ENCODE results near the gene AR.

Gene AR

DNA sequence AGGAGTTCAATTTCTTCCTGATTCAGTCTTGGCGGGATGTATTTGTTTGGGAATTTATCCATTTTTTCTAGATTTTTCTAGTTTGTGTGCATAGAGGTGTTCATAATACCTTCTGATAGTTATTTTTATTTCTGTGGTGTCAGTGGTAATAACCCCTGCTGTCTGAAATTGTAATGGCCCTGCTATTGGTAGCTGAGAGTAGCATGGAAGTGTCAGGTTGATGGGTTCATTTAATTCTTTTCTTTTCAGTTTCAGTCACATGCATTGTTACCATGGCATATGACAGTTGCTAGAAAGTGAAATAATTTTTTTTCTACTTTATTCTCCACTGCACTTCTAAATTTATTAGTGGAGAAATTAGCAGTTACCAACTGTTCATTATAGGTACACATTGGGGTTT is 20.7 kb downstream of the AR start:
- Histone ChIP-seq H3K36me3 (ENCODE audit: control insufficient read depth in 1 of 2, insufficient read depth in 2 of 2, low read length in 2 of 2) (no peaks in the 10 kb centered on the region), H3K27me3 (ENCODE audit: control insufficient read depth in 1 of 2, insufficient read depth in 2 of 2, low read length in 2 of 2) (no peaks in the 10 kb centered on the region), H3K4me3 (ENCODE audit: low read depth in 1 of 2, low read length in 2 of 2) (no peak overlapping the region), H3K27ac (ENCODE audit: low read depth, low read length) (no peak overlapping the region), H3K4me1 (ENCODE audit: control insufficient read depth in 1 of 2, insufficient read depth in 2 of 2, low read length in 2 of 2) (no peaks in the 10 kb centered on the region), H3K9ac (ENCODE audit: low read depth in 1 of 2, low read length in 2 of 2) (no peak overlapping the region), H3K9me3 (ENCODE audit: control insufficient read depth in 1 of 2, low read length in 2 of 2) (no peaks in the 10 kb centered on the region)

GRCh38 chrX:67568769-67569168 is 24.9 kb downstream of the AR start:
- H3K36me3 ChIP-seq (ENCODE audit: control insufficient read depth in 1 of 2, insufficient read depth in 2 of 2, low read length in 2 of 2) = no peaks in the 10 kb centered on the region
- H3K4me3 ChIP-seq (ENCODE audit: low read depth in 1 of 2, low read length in 2 of 2) = no peak overlapping the region
- H3K27me3 ChIP-seq (ENCODE audit: control insufficient read depth in 1 of 2, insufficient read depth in 2 of 2, low read length in 2 of 2) = no peaks in the 10 kb centered on the region
- no peak overlapping the region for H3K9ac ChIP-seq (ENCODE audit: low read depth in 1 of 2, low read length in 2 of 2)
- H3K4me1 ChIP-seq (ENCODE audit: control insufficient read depth in 1 of 2, insufficient read depth in 2 of 2, low read length in 2 of 2) = no peaks in the 10 kb centered on the region
- H3K9me3 ChIP-seq (ENCODE audit: control insufficient read depth in 1 of 2, low read length in 2 of 2) = no peaks in the 10 kb centered on the region
- no peak overlapping the region for H3K27ac ChIP-seq (ENCODE audit: low read depth, low read length)

DNA sequence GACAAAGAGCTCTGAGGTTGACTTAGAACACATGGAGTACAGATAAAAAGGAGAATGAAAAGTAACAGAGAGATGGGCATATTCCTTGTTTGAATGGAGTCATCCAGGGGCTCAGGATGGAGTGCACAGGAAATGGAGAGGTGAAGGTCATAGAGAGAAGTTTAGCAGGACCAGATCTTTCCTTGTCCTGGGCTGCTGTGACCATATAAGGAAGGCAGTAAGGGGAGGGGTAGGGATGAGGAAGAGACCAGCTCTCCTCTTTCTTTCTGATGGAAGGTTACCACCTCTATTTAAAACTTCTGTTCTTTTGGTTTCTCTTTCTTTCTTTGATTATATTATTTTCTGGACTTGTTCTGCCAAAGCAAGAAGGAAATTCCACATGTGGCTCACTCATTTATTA is 27.0 kb downstream of the AR start:
- Histone ChIP-seq H3K4me1 (ENCODE audit: control insufficient read depth in 1 of 2, insufficient read depth in 2 of 2, low read length in 2 of 2) (no peaks in the 10 kb centered on the region), H3K36me3 (ENCODE audit: control insufficient read depth in 1 of 2, insufficient read depth in 2 of 2, low read length in 2 of 2) (no peaks in the 10 kb centered on the region), H3K9ac (ENCODE audit: low read depth in 1 of 2, low read length in 2 of 2) (no peak overlapping the region), H3K4me3 (ENCODE audit: low read depth in 1 of 2, low read length in 2 of 2) (no peak overlapping the region), H3K27me3 (ENCODE audit: control insufficient read depth in 1 of 2, insufficient read depth in 2 of 2, low read length in 2 of 2) (no peaks in the 10 kb centered on the region), H3K27ac (ENCODE audit: low read depth, low read length) (no peak overlapping the region), H3K9me3 (ENCODE audit: control insufficient read depth in 1 of 2, low read length in 2 of 2) (no peaks in the 10 kb centered on the region)

- H3K4me3 ChIP-seq (ENCODE audit: low read depth in 1 of 2, low read length in 2 of 2) = no peak overlapping the region
- no peak overlapping the region for H3K27ac ChIP-seq (ENCODE audit: low read depth, low read length)
- no peaks in the 10 kb centered on the region for H3K36me3 ChIP-seq (ENCODE audit: control insufficient read depth in 1 of 2, insufficient read depth in 2 of 2, low read length in 2 of 2)
- H3K27me3 ChIP-seq (ENCODE audit: control insufficient read depth in 1 of 2, insufficient read depth in 2 of 2, low read length in 2 of 2) = no peaks in the 10 kb centered on the region
- no peaks in the 10 kb centered on the region for H3K4me1 ChIP-seq (ENCODE audit: control insufficient read depth in 1 of 2, insufficient read depth in 2 of 2, low read length in 2 of 2)
- no peak overlapping the region for H3K9ac ChIP-seq (ENCODE audit: low read depth in 1 of 2, low read length in 2 of 2)
- H3K9me3 ChIP-seq (ENCODE audit: control insufficient read depth in 1 of 2, low read length in 2 of 2) = no peaks in the 10 kb centered on the region
These were observed 30.9 kb downstream of the AR start for GRCh38 chrX:67574696-67575095.

GRCh38 chrX:67582436-67582835 is 38.6 kb downstream of the AR start:
- no peak overlapping the region for H3K4me3 ChIP-seq (ENCODE audit: low read depth in 1 of 2, low read length in 2 of 2)
- no peaks in the 10 kb centered on the region for H3K36me3 ChIP-seq (ENCODE audit: control insufficient read depth in 1 of 2, insufficient read depth in 2 of 2, low read length in 2 of 2)
- no peaks in the 10 kb centered on the region for H3K9me3 ChIP-seq (ENCODE audit: control insufficient read depth in 1 of 2, low read length in 2 of 2)
- no peaks in the 10 kb centered on the region for H3K27me3 ChIP-seq (ENCODE audit: control insufficient read depth in 1 of 2, insufficient read depth in 2 of 2, low read length in 2 of 2)
- no peaks in the 10 kb centered on the region for H3K4me1 ChIP-seq (ENCODE audit: control insufficient read depth in 1 of 2, insufficient read depth in 2 of 2, low read length in 2 of 2)
- no peak overlapping the region for H3K27ac ChIP-seq (ENCODE audit: low read depth, low read length)
- no peak overlapping the region for H3K9ac ChIP-seq (ENCODE audit: low read depth in 1 of 2, low read length in 2 of 2)

GRCh38 chrX:67583171-67583570 is 39.4 kb downstream of the AR start:
- Histone ChIP-seq H3K27ac (ENCODE audit: low read depth, low read length) (no peak overlapping the region), H3K36me3 (ENCODE audit: control insufficient read depth in 1 of 2, insufficient read depth in 2 of 2, low read length in 2 of 2) (no peaks in the 10 kb centered on the region), H3K27me3 (ENCODE audit: control insufficient read depth in 1 of 2, insufficient read depth in 2 of 2, low read length in 2 of 2) (no peaks in the 10 kb centered on the region), H3K9ac (ENCODE audit: low read depth in 1 of 2, low read length in 2 of 2) (no peak overlapping the region), H3K9me3 (ENCODE audit: control insufficient read depth in 1 of 2, low read length in 2 of 2) (no peaks in the 10 kb centered on the region), H3K4me3 (ENCODE audit: low read depth in 1 of 2, low read length in 2 of 2) (no peak overlapping the region), H3K4me1 (ENCODE audit: control insufficient read depth in 1 of 2, insufficient read depth in 2 of 2, low read length in 2 of 2) (no peaks in the 10 kb centered on the region)

DNA sequence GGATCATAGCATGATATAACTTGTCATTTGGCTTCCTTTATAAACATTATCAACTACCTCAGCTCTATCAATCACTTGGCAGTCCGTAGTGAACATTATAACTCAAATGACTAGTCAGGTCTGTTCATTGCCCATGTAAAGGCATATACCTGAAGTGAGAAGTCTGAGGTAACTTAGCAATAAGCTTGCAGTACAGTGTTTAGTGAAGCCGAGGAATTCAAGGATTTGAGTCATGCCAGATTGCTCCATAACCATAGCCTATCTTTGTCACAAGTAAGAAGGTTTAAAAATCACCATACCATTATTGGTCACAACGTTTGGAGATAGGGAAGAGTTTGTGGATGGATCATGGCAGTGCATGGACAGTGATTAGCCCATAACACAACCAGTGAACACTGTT is 41.6 kb downstream of the AR start:
- Histone ChIP-seq H3K9me3 (ENCODE audit: control insufficient read depth in 1 of 2, low read length in 2 of 2) (no peaks in the 10 kb centered on the region), H3K4me3 (ENCODE audit: low read depth in 1 of 2, low read length in 2 of 2) (no peak overlapping the region), H3K27me3 (ENCODE audit: control insufficient read depth in 1 of 2, insufficient read depth in 2 of 2, low read length in 2 of 2) (no peaks in the 10 kb centered on the region), H3K9ac (ENCODE audit: low read depth in 1 of 2, low read length in 2 of 2) (no peak overlapping the region), H3K27ac (ENCODE audit: low read depth, low read length) (no peak overlapping the region), H3K36me3 (ENCODE audit: control insufficient read depth in 1 of 2, insufficient read depth in 2 of 2, low read length in 2 of 2) (no peaks in the 10 kb centered on the region), H3K4me1 (ENCODE audit: control insufficient read depth in 1 of 2, insufficient read depth in 2 of 2, low read length in 2 of 2) (no peaks in the 10 kb centered on the region)

GRCh38 chrX:67587946-67588624 is 44.3 kb downstream of the AR start:
- Histone ChIP-seq H3K27me3 (ENCODE audit: control insufficient read depth in 1 of 2, insufficient read depth in 2 of 2, low read length in 2 of 2) (no peaks in the 10 kb centered on the region), H3K4me1 (ENCODE audit: control insufficient read depth in 1 of 2, insufficient read depth in 2 of 2, low read length in 2 of 2) (no peaks in the 10 kb centered on the region), H3K4me3 (ENCODE audit: low read depth in 1 of 2, low read length in 2 of 2) (no peak overlapping the region), H3K27ac (ENCODE audit: low read depth, low read length) (no peak overlapping the region), H3K9ac (ENCODE audit: low read depth in 1 of 2, low read length in 2 of 2) (no peak overlapping the region), H3K9me3 (ENCODE audit: control insufficient read depth in 1 of 2, low read length in 2 of 2) (no peaks in the 10 kb centered on the region), H3K36me3 (ENCODE audit: control insufficient read depth in 1 of 2, insufficient read depth in 2 of 2, low read length in 2 of 2) (no peaks in the 10 kb centered on the region)

DNA sequence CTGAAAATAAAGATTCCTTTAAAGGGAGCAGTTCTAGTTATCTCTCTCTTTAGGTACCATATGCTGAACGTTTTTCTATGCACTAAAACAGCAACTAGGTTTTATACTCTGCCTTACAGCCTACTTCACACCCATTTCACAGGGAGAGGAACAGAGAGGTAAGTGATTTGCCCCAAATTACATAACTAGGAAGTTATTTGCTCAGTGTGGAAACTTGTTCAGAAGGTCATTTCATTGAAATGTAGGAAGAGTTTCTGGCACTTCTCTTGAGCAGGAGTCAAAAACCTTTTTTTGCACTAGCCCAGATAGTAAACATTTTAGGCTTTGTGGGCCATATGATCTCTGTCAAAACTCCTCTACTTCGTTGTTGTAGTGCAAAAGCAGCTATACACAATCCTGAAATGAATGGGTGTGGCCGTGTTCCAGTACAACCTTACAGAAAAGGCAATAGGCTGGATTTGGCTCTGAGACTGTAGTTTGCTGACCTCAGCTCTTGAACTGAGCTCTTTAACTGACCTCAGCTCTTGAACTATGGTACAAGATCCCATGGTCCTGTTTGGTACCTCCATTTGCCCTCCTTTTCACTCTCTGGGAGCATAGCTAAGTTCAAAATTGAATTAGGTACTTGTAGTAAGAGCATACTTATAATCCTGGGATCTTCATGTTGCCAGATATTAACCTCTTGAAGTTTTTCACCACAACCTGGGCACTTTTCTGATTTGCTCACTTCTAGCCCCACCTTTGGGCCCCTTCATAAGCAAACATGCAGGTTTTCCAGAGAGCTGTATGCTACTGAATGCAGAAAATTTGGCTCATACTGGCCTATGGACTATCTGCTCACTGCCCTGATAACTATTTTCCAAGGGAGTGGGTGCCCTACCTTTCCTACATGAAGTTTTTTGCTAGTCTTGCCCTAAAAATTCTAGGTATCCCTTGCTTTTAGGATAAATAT is 53.3 kb downstream of the AR start:
- Histone ChIP-seq H3K4me1 (ENCODE audit: control insufficient read depth in 1 of 2, insufficient read depth in 2 of 2, low read length in 2 of 2) (no peaks in the 10 kb centered on the region), H3K9ac (ENCODE audit: low read depth in 1 of 2, low read length in 2 of 2) (no peak overlapping the region), H3K36me3 (ENCODE audit: control insufficient read depth in 1 of 2, insufficient read depth in 2 of 2, low read length in 2 of 2) (no peaks in the 10 kb centered on the region), H3K27me3 (ENCODE audit: control insufficient read depth in 1 of 2, insufficient read depth in 2 of 2, low read length in 2 of 2) (no peaks in the 10 kb centered on the region), H3K4me3 (ENCODE audit: low read depth in 1 of 2, low read length in 2 of 2) (no peak overlapping the region), H3K27ac (ENCODE audit: low read depth, low read length) (no peak overlapping the region), H3K9me3 (ENCODE audit: control insufficient read depth in 1 of 2, low read length in 2 of 2) (no peaks in the 10 kb centered on the region)

- Histone ChIP-seq H3K36me3 (ENCODE audit: control insufficient read depth in 1 of 2, insufficient read depth in 2 of 2, low read length in 2 of 2) (no peaks in the 10 kb centered on the region), H3K9ac (ENCODE audit: low read depth in 1 of 2, low read length in 2 of 2) (no peak overlapping the region), H3K27ac (ENCODE audit: low read depth, low read length) (no peak overlapping the region), H3K4me3 (ENCODE audit: low read depth in 1 of 2, low read length in 2 of 2) (no peak overlapping the region), H3K27me3 (ENCODE audit: control insufficient read depth in 1 of 2, insufficient read depth in 2 of 2, low read length in 2 of 2) (no peaks in the 10 kb centered on the region), H3K4me1 (ENCODE audit: control insufficient read depth in 1 of 2, insufficient read depth in 2 of 2, low read length in 2 of 2) (no peaks in the 10 kb centered on the region), H3K9me3 (ENCODE audit: control insufficient read depth in 1 of 2, low read length in 2 of 2) (no peaks in the 10 kb centered on the region)
These were observed 55.7 kb downstream of the AR start for GRCh38 chrX:67599532-67599931.
